K562 treated with DMSO at 1 percent for 48 hours (cell line): Measurements from ENCODE around the gene PSD4. TPM values are rescaled to one million over a fixed set of nuclear protein-coding genes. Genes with fewer than 3 reads are reported as not detected.

Experiments used
- total RNA-seq: library from RNA; unstranded; fragments of 300-600 nt; gene quantifications from 2 replicates; pipeline ENCODE4 v1.2.3, GENCODE V29; 2022; ENCODE audit warnings: low replicate concordance; ENCODE audit errors: extremely low read depth

The PSD4 gene
- not detected in 2 replicates for total RNA-seq

DNA sequence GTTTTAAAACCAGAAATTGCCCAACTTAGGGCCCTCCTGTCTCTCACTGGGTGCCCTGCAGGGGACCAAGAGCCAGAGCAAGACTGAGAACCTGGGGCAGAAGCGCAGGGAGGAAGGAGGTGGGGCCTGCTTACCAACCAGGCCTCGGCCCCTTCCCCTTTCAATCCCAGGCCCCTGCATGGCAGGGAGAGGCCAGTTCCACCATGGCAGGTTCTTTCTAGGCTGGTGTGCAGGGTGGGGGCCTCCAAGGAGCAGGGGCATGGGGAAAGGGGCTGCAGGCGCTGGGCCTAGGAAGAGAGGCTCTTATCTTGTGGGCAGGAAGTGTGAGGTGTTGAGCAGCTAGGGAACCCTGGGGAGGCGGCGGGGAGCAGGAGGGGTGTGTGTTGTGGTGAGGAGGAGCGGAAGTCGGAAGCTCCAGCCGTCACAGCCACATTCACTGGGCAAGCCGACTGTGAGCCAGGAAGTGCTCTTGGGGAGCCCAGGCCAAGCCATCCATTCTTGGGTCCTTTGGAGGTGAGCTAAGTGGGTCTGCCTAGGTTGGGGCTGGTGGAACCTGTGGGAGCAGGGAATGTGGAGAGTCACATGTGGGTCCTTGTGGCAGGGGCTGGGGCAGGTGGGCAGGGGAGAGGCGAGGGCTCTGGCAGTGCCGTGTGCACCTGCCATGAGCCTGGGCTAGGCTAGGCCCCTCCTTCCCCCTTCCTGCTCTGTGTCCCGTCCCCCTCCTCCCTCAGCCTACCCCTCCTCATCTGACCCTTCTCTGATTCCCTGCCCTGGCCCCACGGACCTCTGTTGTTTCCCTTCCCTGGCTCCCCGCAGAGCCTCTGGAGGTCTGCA lies at the start of gene PSD4:
Gene PSD4, plus strand, starts transcription at position 430 of the 834 bp plus-strand sequence. CDS start 8,486 bp downstream, outside the sequence.

GRCh38 chr2:113126845-113127645 lies 46.7 kb upstream of the PSD4 start, which contains the start of gene IL1RN:
TSS of gene IL1RN (plus strand) at chr2:113127598. CDS start at chr2:113127625, 27 bp downstream.

Other genes starting within 250 kb of the PSD4 start
- gene IL36G, start 196.0 kb upstream of the PSD4 start, total RNA-seq, result not detected in 2 replicates
- not detected in 2 replicates for gene IL36A, start 168.5 kb upstream of the PSD4 start, total RNA-seq
- gene IL36B, start 121.1 kb upstream of the PSD4 start, total RNA-seq, result not detected in 2 replicates
- not detected in 2 replicates for gene IL36RN, start 114.8 kb upstream of the PSD4 start, total RNA-seq
- not detected in 2 replicates for gene IL1F10, start 106.0 kb upstream of the PSD4 start, total RNA-seq
- gene IL1RN, start 46.4 kb upstream of the PSD4 start, total RNA-seq, result not detected in 2 replicates
- not detected in 2 replicates for gene PAX8, start 105.0 kb downstream of the PSD4 start, total RNA-seq